HFFc6 (cell line): ENCODE data around the gene CACTIN. TPM values are rescaled to one million over a fixed set of nuclear protein-coding genes. Genes with fewer than 3 reads are reported as not detected.

Source experiments
- DNase-seq: peaks from one replicate; pipeline ENCODE4 v3.0.0-alpha.2; 2018
- H3K27ac Mint-ChIP-seq: 2 replicates; pipeline ENCODE4 v1.8.0; 2020; ENCODE audit warnings: mild to moderate bottlenecking, mixed read lengths
- H3K27me3 Mint-ChIP-seq: 2 replicates; pipeline ENCODE4 v1.8.0; 2021; ENCODE audit warnings: mild to moderate bottlenecking, moderate library complexity, mixed read lengths; ENCODE audit not compliant: insufficient read depth
- H3K36me3 Mint-ChIP-seq: 2 replicates; pipeline ENCODE4 v1.8.0; 2021; ENCODE audit warnings: low read depth, mixed read lengths
- H3K4me1 Mint-ChIP-seq: 2 replicates; pipeline ENCODE4 v1.8.0; 2020; ENCODE audit warnings: low read depth, mixed read lengths
- H3K4me3 Mint-ChIP-seq: 2 replicates; pipeline ENCODE4 v1.8.0; 2020; ENCODE audit warnings: mild to moderate bottlenecking, moderate library complexity, mixed read lengths
- H3K9me3 Mint-ChIP-seq: 2 replicates; pipeline ENCODE4 v1.8.0; 2020; ENCODE audit warnings: mild to moderate bottlenecking, mixed read lengths
- CTCF ChIP-seq: fragments of 200-600 bp; sonication (generic); IDR thresholded peaks from 2 replicates; pipeline ENCODE4 v1.5.0; 2021; ENCODE audit warnings: antibody characterized with exemption, mild to moderate bottlenecking
- total RNA-seq, 6 experiments: library from RNA; stranded (reverse); fragmentation: NEBNext Ultra II Directional; extraction: Animal tissue kit (Norgen Biotek cat#: 25700); gene quantifications; 2 replicates in 1 of 6; 3 replicates in 5 of 6; pipeline ENCODE4 v1.2.3, GENCODE V29; 2021

CACTIN gene
- total RNA-seq, 6 experiments from 2014 or later: 22.7 to 25.3 (median 24.9) TPM

- no peak overlapping the region for H3K4me3 Mint-ChIP-seq
- peak; percentile 39 for TF ChIP-seq CTCF
- H3K27me3 Mint-ChIP-seq: peaks cover 4% of the 10 kb centered on the region; the same call in 1 of the 2 replicates
- no peaks in the 10 kb centered on the region for H3K9me3 Mint-ChIP-seq
- DNase-seq: no peak
- H3K36me3 Mint-ChIP-seq: peaks cover 9% of the 10 kb centered on the region; the same call in 1 of the 2 replicates
- H3K4me1 Mint-ChIP-seq: peaks cover under 1% of the 10 kb centered on the region
- H3K27ac Mint-ChIP-seq: no peak overlapping the region
Observed at GRCh38 chr19:3618811-3619630, 7.6 kb downstream of the CACTIN start.

GRCh38 chr19:3618144-3618810 is 8.3 kb downstream of the CACTIN start:
- TF ChIP-seq CTCF: peak; percentile 97
- no peak for DNase-seq
- no peak overlapping the region for H3K4me3 Mint-ChIP-seq
- H3K9me3 Mint-ChIP-seq: no peaks in the 10 kb centered on the region
- no peaks in the 10 kb centered on the region for H3K4me1 Mint-ChIP-seq
- H3K36me3 Mint-ChIP-seq: peaks cover 9% of the 10 kb centered on the region; the same call in 1 of the 2 replicates
- no peak overlapping the region for H3K27ac Mint-ChIP-seq
- H3K27me3 Mint-ChIP-seq: peaks cover 4% of the 10 kb centered on the region; the same call in 1 of the 2 replicates

- Mint-ChIP-seq H3K4me1 (no peaks in the 10 kb centered on the region), H3K9me3 (no peaks in the 10 kb centered on the region), H3K4me3 (no peak overlapping the region), H3K36me3 (peaks cover 4% of the 10 kb centered on the region; the same call in 1 of the 2 replicates), H3K27ac (no peak overlapping the region), H3K27me3 (peaks cover 1% of the 10 kb centered on the region; the same call in 1 of the 2 replicates)
- TF ChIP-seq CTCF: no peak
- no peak for DNase-seq
Observed at GRCh38 chr19:3617463-3617862, 9.1 kb downstream of the CACTIN start.

GRCh38 chr19:3615524-3616135 is 11.0 kb downstream of the CACTIN start:
- peaks cover 1% of the 10 kb centered on the region; the same call in 1 of the 2 replicates for H3K27me3 Mint-ChIP-seq
- H3K4me3 Mint-ChIP-seq: no peak overlapping the region
- H3K36me3 Mint-ChIP-seq: peaks cover 6% of the 10 kb centered on the region
- H3K9me3 Mint-ChIP-seq: no peaks in the 10 kb centered on the region
- 0 out of 2 replicates have a peak, but pooled peaks have one; percentile 11 for TF ChIP-seq CTCF
- no peaks in the 10 kb centered on the region for H3K4me1 Mint-ChIP-seq
- no peak for DNase-seq
- H3K27ac Mint-ChIP-seq: no peak overlapping the region

- peaks cover 6% of the 10 kb centered on the region for H3K36me3 Mint-ChIP-seq
Observed at GRCh38 chr19:3614858-3615505, 11.6 kb downstream of the CACTIN start.

More at GRCh38 chr19:3614858-3615505, 11.6 kb downstream of the CACTIN start:
- Mint-ChIP-seq H3K27me3 (peaks cover 1% of the 10 kb centered on the region; the same call in 1 of the 2 replicates), H3K4me1 (no peaks in the 10 kb centered on the region), H3K27ac (no peak overlapping the region), H3K4me3 (no peak overlapping the region), H3K9me3 (no peaks in the 10 kb centered on the region)
- no peak for TF ChIP-seq CTCF
- DNase-seq: no peak
